DMS79 treated with DMSO at 0.1 percent for 48 hours (cell line): ENCODE measurements around the gene TIGIT.
"Not testable (repeated sequence)": the region's sequence is repeated elsewhere in the genome, so short reads cannot be mapped to it uniquely, and the experiment has no call there.

Experiments
- DNase-seq: peaks from one replicate; lab custom pipeline; 2025; lab: John Stamatoyannopoulos, UW

TIGIT gene

DNA sequence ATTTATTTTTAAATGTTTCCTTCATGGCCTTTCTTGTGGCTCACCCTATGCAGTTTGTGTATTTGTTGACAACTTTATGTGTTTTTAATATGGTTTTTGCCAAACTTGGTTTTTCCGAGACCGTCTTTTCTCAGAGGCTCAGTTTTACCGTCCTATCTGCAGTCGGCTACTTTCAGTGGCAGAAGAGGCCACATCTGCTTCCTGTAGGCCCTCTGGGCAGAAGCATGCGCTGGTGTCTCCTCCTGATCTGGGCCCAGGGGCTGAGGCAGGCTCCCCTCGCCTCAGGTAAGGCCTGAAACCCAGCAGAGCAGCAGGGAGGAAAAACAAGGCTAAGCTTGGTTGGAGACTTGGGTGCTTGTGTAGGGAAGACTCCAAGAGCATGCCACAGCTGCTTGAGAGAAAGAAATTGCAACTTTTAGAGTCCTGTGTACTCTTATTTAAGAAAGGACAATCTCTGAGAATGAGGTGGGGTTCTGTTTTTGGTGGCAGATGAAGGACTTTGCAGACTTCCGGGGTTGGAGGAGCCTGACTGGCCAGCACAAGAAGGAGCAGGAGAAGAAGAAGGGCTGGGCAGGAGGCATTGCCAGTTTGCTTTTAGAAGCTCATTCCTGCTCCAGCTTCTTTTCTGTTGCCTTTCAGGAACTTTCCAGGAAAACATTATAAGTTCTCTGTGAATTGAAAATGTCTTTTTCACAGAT is at the start of gene TIGIT:
Gene TIGIT, plus strand, starts transcription at position 191 of the 698 bp plus-strand sequence. Its CDS starts 34 bp downstream, at position 225.
- no peak for DNase-seq

DNA sequence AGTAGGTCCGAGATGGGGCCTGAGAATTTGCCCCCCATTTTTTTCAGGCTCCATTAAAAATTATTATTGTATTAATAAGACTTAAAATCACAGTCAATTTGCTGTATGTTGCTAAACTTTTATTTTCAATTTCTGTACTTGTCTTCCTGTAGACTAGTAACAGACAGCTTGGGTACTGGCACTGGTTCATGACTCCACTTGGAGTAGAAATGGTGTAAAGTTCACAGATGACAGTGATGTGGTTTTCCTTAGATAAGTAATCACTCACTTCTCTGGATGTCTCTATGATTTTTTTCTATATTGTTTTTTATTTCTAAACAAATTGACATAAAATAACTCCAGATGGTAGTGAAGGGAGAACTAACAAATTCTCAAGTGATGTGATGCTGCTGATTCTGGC is 40.9 kb upstream of the TIGIT start:
- no peak for DNase-seq

GRCh38 chr3:114253505-114253904 is 40.3 kb upstream of the TIGIT start:
- DNase-seq, result no peak

DNA sequence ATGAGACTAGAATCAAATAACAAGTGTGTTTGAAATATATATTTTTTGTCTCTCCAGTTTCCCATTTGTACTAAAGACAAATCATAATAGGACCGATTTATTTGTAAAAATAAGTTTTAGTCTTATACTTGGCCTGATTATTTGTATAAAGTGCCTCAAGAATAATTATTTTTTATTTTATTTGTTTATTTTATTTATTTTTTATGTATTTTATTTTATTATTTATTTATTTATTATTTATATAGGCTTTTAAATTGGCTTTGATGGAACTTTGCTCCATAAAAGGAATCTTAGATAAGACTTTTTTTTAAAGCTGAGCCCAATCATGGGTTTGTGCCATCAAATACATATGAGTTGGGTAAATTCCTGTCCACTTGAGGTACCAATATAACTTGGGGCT is 34.3 kb upstream of the TIGIT start:
- DNase-seq, result no peak

DNA sequence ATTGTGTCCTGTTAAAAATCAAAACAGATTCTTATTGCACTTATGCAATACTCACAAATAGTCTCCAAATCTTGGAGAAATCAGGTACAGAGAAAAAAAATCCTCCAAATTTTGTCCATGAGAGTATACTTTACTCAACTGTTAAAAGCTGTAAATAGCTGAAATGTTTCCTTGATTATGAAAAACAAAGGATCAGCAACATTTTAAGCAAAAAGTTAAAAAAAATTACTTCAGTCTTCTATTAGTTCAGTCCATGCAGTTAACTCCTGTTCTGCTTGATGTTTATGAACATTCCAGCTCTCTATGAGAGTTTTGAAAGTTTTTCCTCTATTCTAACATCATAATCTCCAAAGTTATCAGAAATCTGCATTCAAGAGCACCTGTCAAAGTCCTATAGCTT is 33.7 kb upstream of the TIGIT start:
- no peak for DNase-seq

- DNase-seq, result no peak
Measured at GRCh38 chr3:114270019-114270418, 23.8 kb upstream of the TIGIT start.

DNA sequence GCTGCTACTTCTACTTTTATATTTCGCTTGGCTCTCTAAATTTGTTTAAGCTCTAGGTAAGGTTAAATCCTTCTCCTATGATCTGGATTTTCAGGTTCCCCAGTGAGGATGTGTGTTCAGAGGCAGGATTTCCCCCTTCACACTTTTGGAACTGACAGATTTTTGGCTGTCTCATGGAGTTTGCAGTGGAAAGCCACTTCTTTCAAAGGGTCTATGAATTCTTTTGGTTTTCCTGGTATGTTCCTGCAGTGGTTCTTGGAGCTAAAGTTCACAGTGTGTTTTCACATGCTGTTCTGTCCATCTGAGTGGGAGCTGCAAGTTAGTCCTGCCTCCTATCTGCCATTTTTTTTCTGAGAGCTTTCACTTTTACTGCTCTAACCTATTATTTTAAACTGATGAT is 21.6 kb upstream of the TIGIT start:
- DNase-seq, result no peak

DNA sequence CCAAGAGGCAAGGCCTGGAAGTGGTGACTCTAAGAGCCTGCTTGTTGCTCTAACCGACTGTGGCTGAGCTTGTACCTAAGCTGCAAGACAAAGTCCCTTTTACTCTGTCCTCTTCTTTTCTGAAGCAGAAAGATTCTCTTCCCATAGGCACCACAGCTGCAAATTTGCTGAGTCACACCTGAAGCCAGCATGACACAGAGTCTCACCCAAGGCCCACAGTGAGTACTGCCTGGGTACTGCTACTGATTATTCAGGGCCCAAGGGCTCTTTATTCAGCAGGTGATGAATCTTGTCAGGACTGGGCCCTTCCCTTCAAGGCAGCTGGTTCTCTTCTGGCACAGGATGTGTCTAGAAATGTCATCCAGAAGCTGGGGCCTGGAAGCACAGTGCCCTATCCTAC is 18.9 kb upstream of the TIGIT start:
- no peak for DNase-seq

- not testable (repeated sequence) for DNase-seq
Measured at GRCh38 chr3:114276856-114277255, 17.0 kb upstream of the TIGIT start.

DNA sequence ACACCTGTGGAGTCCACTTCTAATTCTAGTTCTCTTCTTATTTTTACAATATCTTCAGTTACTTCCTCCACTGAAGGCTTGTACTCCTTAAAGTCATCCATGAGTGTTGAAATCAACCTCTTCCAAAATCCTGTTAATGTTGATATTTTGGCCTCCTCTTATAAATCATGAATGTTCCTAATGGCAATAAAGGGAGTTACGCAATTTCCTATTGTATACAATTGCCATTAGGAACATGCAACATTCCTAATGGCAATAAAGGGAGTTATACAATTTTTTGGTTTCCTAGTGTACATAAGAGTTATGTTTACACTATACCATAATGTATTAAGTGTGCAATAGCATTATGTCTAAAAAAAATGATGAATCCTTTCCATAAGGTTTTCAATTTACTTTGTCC is 9.2 kb upstream of the TIGIT start:
- DNase-seq, result no peak

DNA sequence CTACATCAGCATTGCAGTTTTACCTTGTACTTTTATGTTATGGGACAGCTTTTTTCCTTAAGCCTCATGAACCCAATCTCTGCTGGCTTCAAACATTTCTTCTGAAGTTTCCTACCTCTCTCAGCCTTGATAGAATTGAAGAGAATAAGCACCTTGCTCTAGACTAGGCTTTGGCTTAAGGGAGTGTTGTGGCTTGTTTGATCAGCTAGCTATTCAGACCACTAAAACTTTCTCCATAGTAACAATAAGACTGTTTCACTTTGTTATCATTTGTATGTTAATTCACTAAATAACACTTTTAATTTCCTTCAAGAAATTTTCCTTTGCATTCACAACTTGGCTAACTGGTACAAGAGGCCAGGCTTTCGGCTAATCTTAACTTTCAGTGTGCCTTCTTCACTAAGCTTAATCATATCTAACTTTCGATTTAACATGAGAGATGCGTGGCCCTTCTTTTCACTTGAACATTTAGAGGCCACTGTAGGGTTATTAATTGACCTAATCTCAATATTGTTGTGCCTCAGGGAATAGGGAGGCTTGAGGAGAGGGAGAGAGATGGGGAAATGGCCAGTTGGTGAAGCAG is 8.1 kb upstream of the TIGIT start:
- no peak for DNase-seq

GRCh38 chr3:114286266-114286665 is 7.6 kb upstream of the TIGIT start:
- no peak for DNase-seq

DNA sequence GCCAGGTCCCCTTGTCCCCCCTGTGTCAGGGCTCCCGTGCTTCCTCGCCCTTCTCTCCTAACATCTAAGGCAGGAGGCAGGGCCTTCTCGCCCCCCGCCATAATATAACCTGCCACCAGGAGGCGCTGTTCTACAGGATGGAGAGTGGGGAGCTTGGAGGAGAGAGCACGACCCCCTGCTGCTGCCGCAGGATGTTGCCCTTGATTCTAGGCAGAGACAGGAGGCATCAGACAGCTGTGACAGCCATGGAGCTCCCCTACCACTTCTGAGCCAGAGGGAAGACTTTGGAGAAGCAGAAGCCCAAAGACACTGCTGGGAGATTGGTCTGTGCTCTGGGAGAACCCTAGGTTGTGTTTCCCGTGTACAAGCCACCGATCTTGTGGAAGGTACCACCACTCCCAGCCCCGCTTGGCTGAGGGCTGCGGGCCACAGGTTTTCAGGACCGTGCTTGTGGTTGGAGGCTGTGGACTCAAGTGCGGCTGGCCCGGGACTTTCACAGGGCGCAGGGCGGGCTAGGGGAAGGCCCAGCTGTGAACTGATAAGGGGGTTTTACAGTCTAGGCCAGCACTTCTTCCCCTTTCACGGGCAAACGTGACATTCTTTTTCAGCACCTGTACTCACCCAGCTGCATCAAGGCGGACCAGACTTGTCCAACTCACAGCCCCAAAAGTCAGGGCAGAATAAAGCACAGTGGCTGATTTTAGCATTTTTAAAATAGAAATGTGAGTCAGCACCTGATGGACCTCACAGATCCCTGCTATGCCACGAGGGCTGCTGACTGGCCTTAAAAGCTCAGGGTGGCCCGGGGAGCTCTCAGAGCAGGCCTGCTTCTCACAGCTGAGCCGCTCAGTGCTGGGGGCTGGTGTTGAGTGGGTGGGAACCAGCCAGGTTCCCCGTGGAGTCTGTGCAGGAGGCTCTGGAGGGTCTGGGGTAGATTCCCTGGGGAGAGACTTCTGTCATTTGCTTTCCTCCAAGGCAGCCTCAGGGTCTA is 2.6 kb upstream of the TIGIT start:
- DNase-seq, result no peak

DNA sequence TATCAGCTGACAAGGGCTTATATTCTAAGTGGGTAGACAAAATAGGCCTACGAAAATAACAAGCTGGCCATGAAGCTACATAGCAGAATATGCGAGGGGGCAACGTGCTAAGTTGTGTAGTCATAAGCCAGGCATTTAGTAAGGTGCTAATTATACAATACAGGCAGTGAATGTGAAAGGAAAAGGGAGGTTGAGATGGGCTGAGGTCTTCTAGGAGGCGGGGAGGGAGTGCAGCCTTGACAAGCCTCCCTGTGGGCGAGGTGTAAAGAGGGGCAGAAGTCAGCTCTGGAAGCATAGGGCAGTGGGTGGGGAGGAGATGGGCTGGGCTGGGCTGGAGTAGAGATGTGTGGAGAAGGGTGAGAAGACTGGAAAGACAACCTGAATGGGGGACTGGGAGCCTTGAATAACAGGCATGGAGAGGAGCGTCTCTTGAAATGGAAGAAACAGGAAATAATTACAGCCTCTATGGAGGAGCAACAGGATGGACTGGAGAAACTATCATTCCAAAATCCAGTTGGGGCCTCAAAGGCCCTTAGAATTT is 1.2 kb downstream of the TIGIT start:
- DNase-seq, result no peak

GRCh38 chr3:114295946-114296345 is 2.1 kb downstream of the TIGIT start:
- no peak for DNase-seq

DNA sequence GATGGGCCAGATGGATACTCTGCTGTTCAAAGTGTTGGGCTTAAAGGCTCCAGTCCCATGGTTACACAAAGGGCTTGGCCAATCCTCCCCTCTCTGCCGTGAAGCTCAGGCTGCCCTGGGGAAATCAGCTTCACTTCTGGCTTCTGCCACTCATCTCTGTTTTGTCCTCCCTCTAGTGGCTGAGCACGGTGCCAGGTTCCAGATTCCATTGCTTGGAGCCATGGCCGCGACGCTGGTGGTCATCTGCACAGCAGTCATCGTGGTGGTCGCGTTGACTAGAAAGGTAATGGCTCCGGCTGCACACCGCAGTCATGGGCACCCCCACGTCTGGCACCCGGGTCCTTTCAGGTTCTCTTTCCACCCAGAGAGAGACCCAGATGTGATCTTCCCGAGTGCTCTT is 5.6 kb downstream of the TIGIT start:
- DNase-seq, result no peak

DNA sequence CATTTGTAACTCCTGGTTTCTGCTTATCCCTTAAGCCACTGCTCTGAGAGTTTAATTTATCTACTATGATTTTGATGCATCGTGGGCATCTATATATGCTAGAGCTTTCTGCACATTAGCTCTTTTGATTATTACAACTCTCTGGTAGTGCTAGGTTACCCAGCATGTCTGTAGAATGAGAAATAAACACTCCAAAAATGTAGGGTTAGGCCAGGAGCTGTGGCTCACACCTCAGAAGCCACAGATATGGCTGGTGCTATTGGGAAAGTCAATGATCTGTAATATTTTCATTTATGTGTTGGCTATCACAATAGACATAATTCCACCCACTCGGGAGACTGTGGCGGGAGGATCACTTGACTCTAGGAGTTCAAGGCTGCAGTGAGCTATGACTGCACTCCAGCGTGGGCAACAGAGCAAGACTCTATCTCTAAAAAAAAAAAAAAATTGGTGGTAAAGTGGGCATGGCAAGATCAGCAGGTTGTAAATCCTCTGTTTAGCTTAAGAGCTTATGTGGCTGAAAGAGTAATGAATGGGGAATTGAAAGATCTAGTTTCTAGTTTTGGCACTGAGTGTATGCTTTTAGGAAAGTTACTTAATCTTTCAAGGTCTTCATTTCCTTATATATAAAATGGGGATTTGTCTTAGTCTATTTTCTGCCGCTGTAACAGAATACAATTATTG is 6.3 kb downstream of the TIGIT start:
- no peak for DNase-seq

DNA sequence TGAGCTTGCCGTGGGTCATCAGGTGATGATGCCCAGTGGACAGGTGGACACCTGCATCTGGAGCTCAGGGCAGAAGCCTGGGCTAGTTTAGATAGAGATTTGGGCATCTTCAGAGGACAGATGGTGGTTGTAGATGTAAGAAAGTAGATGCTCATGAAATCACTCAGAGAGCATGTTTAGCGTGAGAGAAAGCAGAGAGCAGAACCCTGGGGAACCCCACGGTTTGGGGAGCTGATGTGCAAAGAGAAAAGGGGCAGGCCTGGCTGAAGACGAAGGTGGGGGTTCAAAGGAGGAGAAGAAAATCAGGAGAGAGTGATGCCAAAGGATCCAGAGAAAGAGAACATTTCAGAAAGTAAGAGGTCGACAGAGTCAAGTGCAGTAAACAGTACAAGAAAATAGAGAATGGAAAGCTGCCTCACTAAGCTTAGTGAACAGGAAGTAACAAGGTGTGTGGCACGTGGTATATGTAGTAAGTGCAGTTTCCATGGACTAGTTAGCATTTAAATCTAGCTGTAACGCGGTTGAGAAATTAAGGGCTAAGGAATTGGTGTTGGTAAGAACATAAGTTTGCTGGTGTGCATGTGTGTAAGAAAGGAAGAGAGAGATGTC is 13.5 kb downstream of the TIGIT start:
- no peak for DNase-seq

GRCh38 chr3:114307832-114308231 is 14.0 kb downstream of the TIGIT start:
- DNase-seq, result no peak

- no peak for DNase-seq
Measured at GRCh38 chr3:114308377-114308776, 14.5 kb downstream of the TIGIT start.

DNA sequence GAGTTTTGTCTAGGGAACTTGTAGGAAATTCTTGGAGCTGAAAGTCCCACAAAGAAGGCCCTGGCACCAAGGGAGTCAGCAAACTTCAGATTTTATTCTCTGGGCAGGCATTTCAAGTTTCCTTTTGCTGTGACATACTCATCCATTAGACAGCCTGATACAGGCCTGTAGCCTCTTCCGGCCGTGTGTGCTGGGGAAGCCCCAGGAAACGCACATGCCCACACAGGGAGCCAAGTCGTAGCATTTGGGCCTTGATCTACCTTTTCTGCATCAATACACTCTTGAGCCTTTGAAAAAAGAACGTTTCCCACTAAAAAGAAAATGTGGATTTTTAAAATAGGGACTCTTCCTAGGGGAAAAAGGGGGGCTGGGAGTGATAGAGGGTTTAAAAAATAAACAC is 15.0 kb downstream of the TIGIT start:
- DNase-seq, result no peak

DNA sequence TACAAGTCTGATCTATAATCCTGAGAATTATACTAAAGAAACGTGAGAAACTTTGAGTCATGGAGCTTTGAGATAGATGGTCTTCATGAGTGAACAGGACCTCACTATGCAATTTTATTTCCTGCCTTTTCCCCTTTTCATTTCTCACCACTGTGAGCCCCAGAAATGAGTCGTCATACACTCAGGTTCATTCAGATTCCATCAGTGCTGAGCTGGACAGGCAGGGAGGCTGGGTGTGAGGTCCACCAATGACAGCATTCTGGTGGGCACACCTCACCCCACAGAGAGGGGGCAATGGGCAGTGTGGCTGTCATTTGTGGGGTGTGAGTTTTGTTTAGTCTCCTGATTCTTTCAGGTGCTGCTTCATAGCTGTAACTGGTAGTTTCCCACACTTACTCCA is 16.9 kb downstream of the TIGIT start:
- DNase-seq, result no peak
